T-cell (primary cell): ENCODE data around the gene GPC5. TPM values are rescaled to one million over a fixed set of nuclear protein-coding genes. Genes with fewer than 3 reads are reported as not detected.

Source experiments
- ATAC-seq, 4 experiments: fragments of 200-7000 bp in 3 of 4; fragments of 150-1000 bp in 1 of 4; cut with Tn5 transposase; replicated peaks in 1 of 4; 1 replicate in 3 of 4; 2 replicates in 1 of 4; pipeline ENCODE4 v1.10.0; 2021; ENCODE audit warnings: moderate library complexity in 3 of 4, mild to moderate bottlenecking in 2 of 4, moderate number of reproducible peaks in 1 of 4
- CTCF ChIA-PET, 2 donors: fragments of 300-600 bp; sonication (Branson Sonifier 250); formaldehyde crosslinking; loops; one replicate each; lab custom pipeline; 2022; ENCODE audit warnings: antibody characterized with exemption in 2 of 2; lab: Charles Lee
- POLR2A ChIA-PET, 2 donors: fragments of 300-600 bp; sonication (Branson Sonifier 250); formaldehyde crosslinking; loops; one replicate each; lab custom pipeline; 2022; ENCODE audit warnings: antibody characterized with exemption in 2 of 2; lab: Charles Lee
- DNase-seq, 35 experiments: peaks; one replicate each; pipeline versions ENCODE4 v3.0.0 to v3.0.0-alpha.2; 2013 to 2023
- H3K27ac ChIP-seq: one replicate; pipeline ENCODE4 v1.5.1; 2013; ENCODE audit warnings: low read length
- H3K27me3 ChIP-seq, 2 experiments: replicated peaks in 1 of 2; 1 replicate in 1 of 2; 2 replicates in 1 of 2; pipeline versions ENCODE4 v1.6.1 to v1.7.0; 2013; ENCODE audit warnings: low read length in 1 of 2, mixed read lengths in 1 of 2; ENCODE audit not compliant: control insufficient read depth in 2 of 2, insufficient read depth in 2 of 2; ENCODE audit errors: extremely low read depth in 1 of 2
- H3K36me3 ChIP-seq, 2 donors: 1 replicate in 1 of 2; 2 replicates in 1 of 2; pipeline versions ENCODE4 v1.6.1 to v1.7.0; 2013; ENCODE audit warnings: low read length in 1 of 2; ENCODE audit not compliant: control insufficient read depth in 2 of 2, insufficient read depth in 1 of 2; ENCODE audit errors: extremely low read depth in 1 of 2
- H3K4me1 ChIP-seq, 2 experiments: 1 replicate in 1 of 2; 2 replicates in 1 of 2; pipeline versions ENCODE4 v1.6.1 to v1.7.0; 2013; ENCODE audit warnings: low read length in 2 of 2, mixed read lengths in 1 of 2; ENCODE audit not compliant: insufficient read depth in 2 of 2, control insufficient read depth in 1 of 2; ENCODE audit errors: extremely low read depth in 1 of 2
- H3K4me3 ChIP-seq, 2 donors: 1 replicate in 1 of 2; 2 replicates in 1 of 2; pipeline versions ENCODE4 v1.5.1 to v1.7.0; 2013; ENCODE audit warnings: mild to moderate bottlenecking in 2 of 2, low read length in 1 of 2, moderate library complexity in 1 of 2; ENCODE audit not compliant: control insufficient read depth in 1 of 2; ENCODE audit errors: extremely low read depth in 1 of 2
- H3K9me3 ChIP-seq: 2 replicates; pipeline ENCODE4 v1.7.0; 2013
- H3K27ac Mint-ChIP-seq, 2 donors: one replicate each; pipeline ENCODE4 v1.8.0; 2020 to 2021; ENCODE audit warnings: mild to moderate bottlenecking in 2 of 2, mixed read lengths in 2 of 2
- H3K27me3 Mint-ChIP-seq, 2 donors: one replicate each; pipeline ENCODE4 v1.8.0; 2021 to 2022; ENCODE audit warnings: mixed read lengths in 2 of 2
- H3K36me3 Mint-ChIP-seq: one replicate; pipeline ENCODE4 v1.8.0; 2021; ENCODE audit warnings: mixed read lengths
- H3K4me1 Mint-ChIP-seq, 3 donors: one replicate each; pipeline ENCODE4 v1.8.0; 2020 to 2022; ENCODE audit warnings: mixed read lengths in 3 of 3, mild to moderate bottlenecking in 1 of 3
- H3K4me3 Mint-ChIP-seq, 3 donors: one replicate each; pipeline ENCODE4 v1.8.0; 2020 to 2022; ENCODE audit warnings: mild to moderate bottlenecking in 3 of 3, mixed read lengths in 3 of 3, moderate library complexity in 3 of 3
- H3K9me3 Mint-ChIP-seq, 3 donors: one replicate each; pipeline ENCODE4 v1.8.0; 2020 to 2022; ENCODE audit warnings: mixed read lengths in 3 of 3
- WGBS: methylation state at CpG from one replicate; pipeline ENCODE4 v1.1.5; 2013; ENCODE audit warnings: missing lambda C conversion rate; ENCODE audit not compliant: insufficient coverage; 5-methylcytosine and 5-hydroxymethylcytosine counted together
- total RNA-seq, 35 experiments: library from RNA in 6 of 35; stranded (reverse) in 6 of 35; fragments of 120-200 nt in 1 of 35; gene quantifications; one replicate each; pipeline versions ENCODE4 v1.2.1 to v1.2.4 and lab custom pipeline; 2013 to 2026

GPC5 gene
- total RNA-seq, 5 donors from 2014 or later (not counting 1 experiment from before 2014, with no cell fraction given): 0.12 to 0.39 (median 0.26) TPM

- no peak overlapping the region for H3K27ac Mint-ChIP-seq
- H3K27ac ChIP-seq: no peak overlapping the region
- POLR2A ChIA-PET: no interaction called here
- no peak overlapping the region for H3K4me3 ChIP-seq
- H3K4me3 Mint-ChIP-seq: no peak overlapping the region
- no peaks in the 10 kb centered on the region for H3K27me3 Mint-ChIP-seq
- DNase-seq: no peak
- CTCF ChIA-PET: no interaction called here
- H3K36me3 ChIP-seq: no peaks in the 10 kb centered on the region
- no peaks in the 10 kb centered on the region for H3K9me3 ChIP-seq
- peaks cover 0 to 3% (median 0%) of the 10 kb centered on the region in 3 donors for H3K9me3 Mint-ChIP-seq
- 46% methylated on average over 3 of the region's 6 CpGs for WGBS
- H3K4me1 Mint-ChIP-seq: no peaks in the 10 kb centered on the region
- no peaks in the 10 kb centered on the region for H3K27me3 ChIP-seq
- no peaks in the 10 kb centered on the region for H3K4me1 ChIP-seq
- ATAC-seq: no peak
- H3K36me3 Mint-ChIP-seq: no peaks in the 10 kb centered on the region
Measured at GRCh38 chr13:92103689-92104153, 705.3 kb downstream of the GPC5 start.

DNA sequence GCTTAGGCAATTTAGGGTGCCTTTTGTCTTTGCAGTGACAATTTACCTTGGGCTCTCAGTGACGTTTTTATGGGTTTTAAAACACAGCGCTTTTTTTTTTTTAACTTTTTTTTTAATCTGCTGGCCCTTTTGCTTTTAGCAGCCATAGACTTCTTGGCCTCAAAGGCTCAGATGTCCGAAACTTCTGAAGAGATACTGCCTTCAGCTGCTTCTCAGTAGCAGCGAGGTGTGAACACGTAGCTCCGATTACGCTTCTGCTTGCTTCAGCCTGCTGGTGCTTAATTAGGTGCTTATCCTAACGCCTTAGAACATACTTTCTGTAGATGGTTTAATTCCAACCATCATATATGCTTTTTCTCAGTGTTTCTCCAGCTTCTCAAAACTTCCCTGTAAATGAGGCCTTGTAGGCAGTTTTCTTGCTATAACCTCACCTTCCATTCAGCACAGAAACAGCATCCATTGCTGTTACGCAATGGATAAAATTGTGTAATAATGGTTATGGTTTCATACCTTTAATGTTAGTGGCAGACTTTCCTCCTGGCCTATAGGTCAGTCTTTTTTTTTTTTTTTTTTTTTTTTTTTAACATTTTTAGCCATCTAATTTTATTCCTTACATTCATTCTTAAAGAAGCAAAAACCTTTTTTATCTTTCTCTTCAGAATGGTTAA is 723.9 kb downstream of the GPC5 start:
- CTCF ChIA-PET: interaction anchor here in 1 of 2 donors (0.7 kb wide), 1 partner anchor 118 kb away, joined by 7 read pairs; no protein-coding TSS in a partner anchor
- no peak overlapping the region for H3K4me3 Mint-ChIP-seq
- POLR2A ChIA-PET: interaction anchor here in 1 of 2 donors (0.6 kb wide), 1 partner anchor 43 kb away, joined by 3 read pairs; no protein-coding TSS in a partner anchor
- 78% methylated on average over 5 of the region's 9 CpGs for WGBS
- no peaks in the 10 kb centered on the region for H3K27me3 Mint-ChIP-seq
- no peak overlapping the region for H3K4me3 ChIP-seq
- no peaks in the 10 kb centered on the region for H3K36me3 Mint-ChIP-seq
- H3K9me3 Mint-ChIP-seq: peaks cover 0 to 7% (median 6%) of the 10 kb centered on the region in 3 donors
- no peak for DNase-seq
- ATAC-seq: no peak
- no peaks in the 10 kb centered on the region for H3K4me1 Mint-ChIP-seq
- no peak overlapping the region for H3K27ac Mint-ChIP-seq
- no peaks in the 10 kb centered on the region for H3K36me3 ChIP-seq
- no peaks in the 10 kb centered on the region for H3K4me1 ChIP-seq
- no peaks in the 10 kb centered on the region for H3K9me3 ChIP-seq
- H3K27me3 ChIP-seq: no peaks in the 10 kb centered on the region
- no peak overlapping the region for H3K27ac ChIP-seq

DNA sequence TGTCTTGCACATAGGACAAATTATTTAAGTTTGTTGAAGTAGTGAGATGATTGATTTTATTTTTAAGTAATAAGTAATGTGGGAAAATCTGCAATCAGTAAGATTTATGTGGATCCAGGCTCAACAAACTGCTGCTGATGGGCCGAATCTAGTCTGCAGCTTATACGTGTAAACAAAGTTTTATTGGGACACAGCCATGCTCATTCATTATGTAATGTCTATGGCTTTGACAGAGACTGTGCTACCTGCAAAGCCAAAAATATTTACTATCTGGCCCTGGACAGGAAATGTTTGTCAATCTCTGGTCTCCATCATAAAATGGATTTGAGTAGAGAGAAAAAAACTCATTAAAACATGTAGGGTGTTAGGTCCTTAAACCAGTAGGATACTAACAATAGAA is 728.0 kb downstream of the GPC5 start:
- no peak overlapping the region for H3K27ac ChIP-seq
- CTCF ChIA-PET: no interaction called here
- WGBS: 93% methylated on average over 2 of the region's 2 CpGs
- Mint-ChIP-seq H3K27ac (no peak overlapping the region), H3K36me3 (no peaks in the 10 kb centered on the region), H3K9me3 (peaks cover 0 to 3% (median 3%) of the 10 kb centered on the region in 3 donors), H3K4me3 (no peak overlapping the region), H3K4me1 (no peaks in the 10 kb centered on the region), H3K27me3 (no peaks in the 10 kb centered on the region)
- no peaks in the 10 kb centered on the region for H3K4me1 ChIP-seq
- no peak overlapping the region for H3K4me3 ChIP-seq
- no peak for ATAC-seq
- no peaks in the 10 kb centered on the region for H3K36me3 ChIP-seq
- H3K9me3 ChIP-seq: no peaks in the 10 kb centered on the region
- H3K27me3 ChIP-seq: no peaks in the 10 kb centered on the region
- no peak for DNase-seq
- POLR2A ChIA-PET: no interaction called here

- H3K36me3 ChIP-seq: no peaks in the 10 kb centered on the region
- POLR2A ChIA-PET: interaction anchor here in 1 of 2 donors (0.6 kb wide), 1 partner anchor 1604 kb away, joined by 5 read pairs; no protein-coding TSS in a partner anchor
- Mint-ChIP-seq H3K27ac (no peak overlapping the region), H3K9me3 (peaks cover 2 to 3% (median 3%) of the 10 kb centered on the region in 3 donors), H3K4me1 (no peaks in the 10 kb centered on the region), H3K27me3 (no peaks in the 10 kb centered on the region), H3K4me3 (no peak overlapping the region), H3K36me3 (no peaks in the 10 kb centered on the region)
- H3K4me1 ChIP-seq: no peaks in the 10 kb centered on the region
- no peak overlapping the region for H3K27ac ChIP-seq
- DNase-seq (no peak), ATAC-seq (no peak)
- 91% methylated on average over 6 of the region's 7 CpGs for WGBS
- H3K27me3 ChIP-seq: no peaks in the 10 kb centered on the region
- CTCF ChIA-PET: no interaction called here
- no peak overlapping the region for H3K4me3 ChIP-seq
- H3K9me3 ChIP-seq: no peaks in the 10 kb centered on the region
Measured at GRCh38 chr13:92135509-92135908, 737.1 kb downstream of the GPC5 start.

DNA sequence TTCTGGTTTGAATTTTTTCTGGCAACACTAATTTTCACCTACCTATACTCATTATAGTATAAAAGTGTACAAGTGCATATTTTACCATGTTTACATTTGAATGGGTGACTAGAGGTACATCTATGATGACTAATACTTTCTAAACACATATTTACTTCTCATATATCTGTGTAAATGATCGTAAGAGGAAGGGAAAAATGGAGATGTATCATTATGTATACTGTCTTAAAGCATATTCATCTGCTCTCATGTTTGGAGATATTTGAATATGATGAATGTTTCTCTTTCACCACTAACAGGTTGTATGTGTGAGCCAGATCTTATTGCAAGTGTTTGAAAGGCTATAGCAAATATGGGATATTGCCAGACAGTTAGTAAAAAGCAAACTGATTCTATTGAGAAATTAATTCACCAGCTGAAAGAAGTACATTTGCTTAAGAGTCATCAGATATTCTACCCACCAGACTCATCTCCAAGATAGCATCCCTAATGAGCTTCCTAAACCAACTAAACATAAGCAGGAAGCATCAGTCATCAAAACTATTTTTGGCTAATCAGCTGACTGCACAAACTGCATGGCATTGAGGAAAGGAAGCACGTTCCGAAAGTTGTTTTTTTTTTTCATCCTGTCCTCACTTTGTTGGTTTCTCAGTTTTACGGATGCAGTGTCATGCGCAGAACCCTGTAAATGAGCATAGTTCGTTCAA is 738.2 kb downstream of the GPC5 start:
- no peaks in the 10 kb centered on the region for H3K4me1 Mint-ChIP-seq
- H3K4me3 ChIP-seq: no peak overlapping the region
- CTCF ChIA-PET: no interaction called here
- no CpG with 5 or more reads among the region's 6 CpGs for WGBS
- no peak overlapping the region for H3K27ac ChIP-seq
- H3K4me3 Mint-ChIP-seq: no peak overlapping the region
- H3K36me3 ChIP-seq: no peaks in the 10 kb centered on the region
- H3K9me3 Mint-ChIP-seq: peaks cover 2 to 7% (median 3%) of the 10 kb centered on the region in 3 donors
- POLR2A ChIA-PET: no interaction called here
- H3K27me3 ChIP-seq: no peaks in the 10 kb centered on the region
- no peaks in the 10 kb centered on the region for H3K4me1 ChIP-seq
- ATAC-seq: no peak
- no peaks in the 10 kb centered on the region for H3K27me3 Mint-ChIP-seq
- H3K36me3 Mint-ChIP-seq: no peaks in the 10 kb centered on the region
- H3K9me3 ChIP-seq: no peaks in the 10 kb centered on the region
- H3K27ac Mint-ChIP-seq: no peak overlapping the region
- DNase-seq: no peak

DNA sequence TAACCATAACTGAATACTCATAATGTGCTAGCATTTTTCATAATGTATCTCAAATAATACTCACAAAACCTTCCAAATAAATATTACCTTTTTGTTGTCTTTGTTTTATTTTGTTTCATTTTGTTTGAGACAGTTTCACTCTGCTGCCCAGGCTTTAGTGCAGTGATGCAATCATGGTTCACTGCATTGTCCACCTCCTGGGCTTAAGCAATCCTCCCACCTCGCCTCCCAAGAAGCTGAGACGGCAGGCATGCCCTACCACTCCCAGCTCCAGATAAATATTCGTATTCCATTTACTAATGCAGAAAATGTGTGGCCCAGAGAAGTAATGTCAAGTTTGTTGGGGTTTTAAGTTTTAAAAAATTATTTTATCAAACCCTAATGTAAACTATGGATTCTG is 739.1 kb downstream of the GPC5 start:
- no peaks in the 10 kb centered on the region for H3K36me3 Mint-ChIP-seq
- ChIA-PET POLR2A (no interaction called here), CTCF (no interaction called here)
- H3K4me1 Mint-ChIP-seq: no peaks in the 10 kb centered on the region
- no peak overlapping the region for H3K27ac ChIP-seq
- no peaks in the 10 kb centered on the region for H3K4me1 ChIP-seq
- H3K27me3 ChIP-seq: no peaks in the 10 kb centered on the region
- H3K9me3 Mint-ChIP-seq: peaks cover 2 to 7% (median 3%) of the 10 kb centered on the region in 3 donors
- no peak overlapping the region for H3K4me3 ChIP-seq
- ATAC-seq (no peak), DNase-seq (no peak)
- WGBS: no CpG with 5 or more reads among the region's 3 CpGs
- H3K27me3 Mint-ChIP-seq: no peaks in the 10 kb centered on the region
- H3K36me3 ChIP-seq: no peaks in the 10 kb centered on the region
- H3K4me3 Mint-ChIP-seq: no peak overlapping the region
- no peaks in the 10 kb centered on the region for H3K9me3 ChIP-seq
- no peak overlapping the region for H3K27ac Mint-ChIP-seq
